Measurements from ENCODE around the gene FSIP1.
A peak's percentile ranks its signal among the peaks of the same experiment; 100 is the strongest.

FSIP1 gene

DNA sequence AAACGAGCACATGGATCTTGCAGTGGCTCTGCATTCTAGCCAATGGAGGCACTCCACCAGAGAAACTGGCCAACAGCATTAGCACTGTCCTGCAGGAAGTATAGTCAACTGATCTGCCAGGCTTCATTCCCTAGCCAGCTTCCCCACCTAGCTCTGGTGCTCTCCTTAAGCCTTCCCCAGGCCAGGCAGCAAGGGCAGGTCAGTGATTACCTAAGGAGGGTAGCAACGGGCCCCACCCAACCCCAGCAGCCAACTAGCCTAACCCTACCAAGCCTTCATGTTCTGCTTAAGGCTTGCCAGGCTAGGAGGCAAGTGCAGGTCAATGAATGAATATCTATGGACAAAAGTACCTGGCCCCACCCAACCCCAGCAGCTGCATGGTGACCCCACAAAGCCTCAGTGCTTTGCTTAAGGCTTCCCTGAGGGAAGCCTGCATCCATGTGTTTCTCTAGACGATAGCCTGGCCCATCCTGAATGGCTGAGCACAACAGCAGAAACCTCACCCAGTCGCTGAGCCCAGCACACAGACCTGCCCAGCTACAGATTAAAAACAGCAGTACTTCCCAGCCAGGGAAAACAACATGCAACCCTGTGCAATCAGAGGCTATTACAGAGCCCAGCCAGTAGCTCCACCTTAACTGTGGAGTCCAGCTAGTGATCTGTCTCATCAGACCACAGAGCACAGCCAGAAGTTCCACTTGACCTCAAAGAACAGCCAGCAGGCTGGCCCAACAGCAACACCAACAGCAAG lies 173.3 kb downstream of the FSIP1 start:
- DNase-seq: no peak

DNA sequence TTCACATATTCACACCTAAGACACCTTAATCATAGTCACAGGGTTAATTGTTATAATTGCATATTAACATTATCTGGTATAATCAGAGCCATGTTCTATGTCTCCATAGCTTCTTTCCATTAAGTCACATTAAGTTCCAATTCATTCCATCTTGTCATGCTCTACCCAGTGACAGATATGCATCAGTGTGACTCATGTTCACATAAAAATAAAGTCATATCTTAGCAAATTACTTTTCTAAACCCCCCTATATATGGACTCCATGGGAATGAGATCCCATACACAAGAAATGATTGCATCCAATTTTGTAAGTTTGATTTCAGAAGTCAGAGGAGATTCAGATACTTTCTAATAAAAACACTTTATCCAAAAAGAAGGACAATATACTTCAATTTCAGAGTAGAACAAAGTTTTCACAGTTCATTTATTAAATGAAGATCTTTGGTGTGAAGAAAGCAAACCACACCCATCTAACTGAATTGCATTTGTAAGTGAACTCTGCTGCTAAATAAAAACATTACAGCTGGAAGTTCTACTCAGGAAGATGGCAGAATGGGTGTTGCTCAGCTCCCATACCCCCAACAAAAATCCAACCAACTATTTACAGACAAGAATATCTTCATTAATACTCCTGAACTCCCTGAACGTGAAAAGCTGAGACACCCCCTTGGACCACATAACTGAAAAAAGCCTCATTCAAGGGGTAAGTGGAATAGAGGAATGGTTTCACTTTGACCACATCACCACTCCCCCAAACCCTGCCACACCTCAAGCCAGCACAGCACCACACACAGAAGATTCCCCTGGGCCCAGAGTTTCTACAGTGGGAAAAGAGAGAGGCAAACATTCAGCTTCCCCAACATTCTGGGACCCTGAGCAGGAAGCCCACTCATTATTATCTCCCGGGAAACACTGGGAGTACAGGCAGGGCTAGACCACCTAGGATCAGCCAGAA lies 174.2 kb downstream of the FSIP1 start:
- no peak for DNase-seq

DNA sequence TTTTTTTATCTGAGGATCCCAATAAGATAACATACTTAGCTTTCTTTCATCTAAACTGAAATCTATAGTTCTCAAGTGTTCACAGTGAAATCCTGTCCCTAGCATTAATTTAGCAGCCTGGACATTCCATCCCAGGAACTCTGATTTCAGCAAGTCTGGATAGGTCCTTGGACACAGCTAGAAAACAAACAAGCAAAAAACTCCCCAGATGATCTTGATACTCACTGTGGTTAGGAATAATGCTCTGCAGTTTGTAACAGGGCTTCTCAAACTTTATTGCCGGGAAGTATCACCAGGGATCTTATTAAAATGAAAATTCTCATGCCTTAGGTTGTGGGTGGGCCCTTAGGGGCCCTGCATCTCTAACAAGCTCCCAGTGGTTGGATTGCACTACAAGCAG lies 177.5 kb downstream of the FSIP1 start:
- DNase-seq: no peak

DNA sequence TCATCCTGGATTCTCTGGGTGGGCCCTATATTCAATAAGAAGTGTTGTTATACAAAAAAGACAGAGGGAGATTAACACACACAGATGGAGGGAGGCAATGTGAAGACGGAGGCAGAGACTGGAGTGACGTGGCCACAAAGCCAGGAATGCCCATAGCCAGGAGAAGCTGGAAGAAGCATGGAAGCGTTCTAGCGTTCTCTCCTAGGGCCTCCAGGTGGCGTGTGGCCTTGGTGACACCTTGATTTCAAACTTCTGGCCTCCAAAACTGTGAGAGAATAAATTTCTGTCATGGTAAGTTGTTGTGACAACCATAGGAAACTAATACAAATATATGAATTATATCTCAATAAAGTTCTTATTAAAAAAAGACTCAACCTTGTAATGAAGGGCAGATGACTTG lies 180.5 kb downstream of the FSIP1 start:
- no peak for DNase-seq

DNA sequence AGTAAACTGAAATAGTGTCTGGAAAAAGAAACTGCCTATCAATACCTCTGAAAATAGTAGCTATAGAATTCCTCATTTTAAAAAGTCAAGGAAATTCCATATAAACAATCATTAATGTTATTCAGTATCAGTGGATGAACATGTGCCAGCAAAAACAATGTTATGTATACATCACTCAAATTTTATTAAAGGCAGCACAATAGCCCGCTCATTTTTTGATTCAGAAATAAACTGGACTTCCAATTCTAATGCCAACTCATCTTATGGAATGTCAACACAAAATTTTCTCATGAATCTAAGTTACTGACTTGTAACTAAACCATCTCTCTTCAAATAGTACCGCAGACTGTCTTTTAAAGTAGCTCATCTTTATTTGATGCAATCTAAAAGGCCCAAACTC lies 182.8 kb downstream of the FSIP1 start:
- DNase-seq: no peak

DNA sequence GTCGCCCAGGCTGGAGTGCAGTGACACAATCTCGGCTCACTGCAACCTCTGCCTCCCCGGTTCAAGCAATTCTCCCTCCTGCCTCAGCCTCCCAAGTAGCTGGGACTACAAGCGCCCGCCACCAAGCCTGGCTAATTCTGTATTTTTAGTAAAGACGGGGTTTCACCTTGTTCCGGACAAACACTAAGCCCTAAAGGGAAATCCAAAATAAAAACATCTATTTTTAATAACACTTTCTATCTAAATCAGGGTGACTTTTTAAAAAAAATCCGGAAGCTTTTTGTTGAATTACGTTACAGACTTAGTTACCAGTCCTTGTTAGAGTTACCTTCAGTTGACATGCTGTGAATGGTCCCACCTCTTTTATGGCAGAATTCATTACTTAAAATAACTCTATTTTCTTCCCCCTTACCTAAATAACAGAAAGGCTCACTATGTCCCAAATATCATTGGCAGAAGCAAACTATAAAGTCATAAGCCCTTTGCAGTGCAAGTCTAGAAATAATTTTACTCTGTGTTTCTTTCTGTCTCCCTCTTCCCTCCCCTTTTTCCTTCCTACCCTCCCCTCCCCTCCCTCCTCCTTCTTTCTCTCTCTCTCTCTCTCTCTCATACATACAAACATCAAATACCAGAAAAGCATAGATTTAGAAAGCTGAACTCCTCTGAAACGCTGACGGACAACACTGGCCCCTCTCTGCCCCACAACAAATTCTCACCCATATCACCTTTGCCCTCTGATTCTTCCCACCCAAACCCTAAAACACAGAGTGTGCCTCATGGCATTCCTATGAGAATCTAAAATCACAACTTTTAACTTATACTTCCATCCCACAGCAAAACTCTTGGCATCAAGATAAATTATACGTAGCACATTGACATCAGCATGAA lies 183.4 kb downstream of the FSIP1 start:
- DNase-seq: no peak

DNA sequence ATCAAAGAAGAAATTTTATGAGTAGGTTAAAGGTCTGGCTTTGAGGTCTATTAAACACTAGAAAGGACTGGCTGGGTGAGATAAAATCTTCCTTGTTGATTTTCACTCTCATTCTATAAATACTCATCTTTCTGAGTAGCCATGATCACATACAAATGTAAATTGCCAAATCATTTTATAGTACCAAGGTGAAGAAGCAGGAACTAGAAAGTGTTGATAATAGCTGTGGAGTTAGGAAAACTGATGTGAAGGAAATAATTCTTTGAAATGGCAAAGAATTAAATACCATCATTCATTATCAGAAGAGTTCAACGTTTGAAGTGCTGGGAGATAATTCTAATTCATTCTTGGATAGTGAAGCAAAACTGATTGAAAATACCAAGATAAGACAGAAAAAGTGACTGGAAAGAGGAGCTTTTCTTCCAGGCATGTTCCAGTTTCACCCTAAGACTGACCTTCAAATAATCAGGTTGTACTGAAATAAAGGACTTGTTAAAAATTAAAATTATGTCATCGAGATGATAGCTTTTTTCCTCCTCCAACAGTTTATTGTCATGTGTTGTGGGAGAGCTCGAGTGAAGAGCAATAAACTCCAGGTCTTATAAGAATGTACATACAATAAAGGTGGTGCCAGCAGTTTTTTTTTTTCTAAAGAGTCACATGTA lies 184.3 kb downstream of the FSIP1 start:
- no peak for DNase-seq

DNA sequence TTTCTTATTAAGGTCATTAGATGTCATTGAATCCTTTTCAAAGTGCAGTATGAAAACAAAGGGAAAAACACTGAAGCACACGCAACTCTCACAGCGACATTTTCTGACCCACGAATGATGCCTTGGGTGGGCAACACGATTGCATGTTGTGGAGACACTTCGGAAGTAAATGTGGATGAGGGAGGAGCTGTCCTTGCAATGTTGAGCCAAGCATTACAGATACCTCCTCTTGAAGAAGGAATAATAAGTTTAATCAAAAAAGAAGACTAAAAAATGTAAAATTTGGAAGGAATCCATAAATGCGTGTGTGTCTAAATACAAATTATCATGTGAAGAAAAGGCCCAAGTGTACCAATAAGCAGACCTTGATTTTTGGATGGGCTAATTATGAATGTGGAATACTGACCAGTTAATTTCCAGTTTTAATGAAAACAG lies 184.9 kb downstream of the FSIP1 start:
- no peak for DNase-seq

DNA sequence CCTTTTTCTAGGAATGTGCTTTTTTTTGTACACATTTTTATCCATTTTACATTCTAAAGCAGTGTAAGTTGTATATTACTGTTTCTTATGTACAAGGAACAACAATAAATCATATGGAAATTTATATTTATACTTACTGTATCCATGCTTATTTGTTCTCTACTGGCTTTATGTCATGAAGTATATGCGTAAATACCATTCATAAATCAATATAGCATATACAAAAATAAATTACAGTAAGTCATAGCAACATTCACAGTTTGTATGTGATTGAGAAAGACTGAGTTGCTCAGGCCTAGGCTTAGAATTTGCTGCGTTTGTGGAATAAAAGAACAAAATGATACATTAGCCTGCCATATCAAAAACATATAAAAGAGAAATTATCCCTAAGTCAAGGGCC lies 185.3 kb downstream of the FSIP1 start:
- no peak for DNase-seq

DNA sequence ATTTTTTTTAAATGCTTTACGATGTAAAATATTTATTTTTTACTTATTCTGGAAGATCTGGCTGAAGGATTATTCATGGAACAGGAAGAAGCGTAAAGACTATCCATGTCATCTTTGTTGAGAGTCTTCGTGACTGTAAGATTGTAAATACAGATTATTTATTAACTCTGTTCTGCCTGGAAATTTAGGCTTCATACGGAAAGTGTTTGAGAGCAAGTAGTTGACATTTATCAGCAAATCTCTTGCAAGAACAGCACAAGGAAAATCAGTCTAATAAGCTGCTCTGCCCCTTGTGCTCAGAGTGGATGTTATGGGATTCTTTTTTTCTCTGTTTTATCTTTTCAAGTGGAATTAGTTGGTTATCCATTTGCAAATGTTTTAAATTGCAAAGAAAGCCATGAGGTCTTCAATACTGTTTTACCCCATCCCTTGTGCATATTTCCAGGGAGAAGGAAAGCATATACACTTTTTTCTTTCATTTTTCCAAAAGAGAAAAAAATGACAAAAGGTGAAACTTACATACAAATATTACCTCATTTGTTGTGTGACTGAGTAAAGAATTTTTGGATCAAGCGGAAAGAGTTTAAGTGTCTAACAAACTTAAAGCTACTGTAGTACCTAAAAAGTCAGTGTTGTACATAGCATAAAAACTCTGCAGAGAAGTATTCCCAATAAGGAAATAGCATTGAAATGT lies 186.1 kb downstream of the FSIP1 start:
- no peak for DNase-seq

DNA sequence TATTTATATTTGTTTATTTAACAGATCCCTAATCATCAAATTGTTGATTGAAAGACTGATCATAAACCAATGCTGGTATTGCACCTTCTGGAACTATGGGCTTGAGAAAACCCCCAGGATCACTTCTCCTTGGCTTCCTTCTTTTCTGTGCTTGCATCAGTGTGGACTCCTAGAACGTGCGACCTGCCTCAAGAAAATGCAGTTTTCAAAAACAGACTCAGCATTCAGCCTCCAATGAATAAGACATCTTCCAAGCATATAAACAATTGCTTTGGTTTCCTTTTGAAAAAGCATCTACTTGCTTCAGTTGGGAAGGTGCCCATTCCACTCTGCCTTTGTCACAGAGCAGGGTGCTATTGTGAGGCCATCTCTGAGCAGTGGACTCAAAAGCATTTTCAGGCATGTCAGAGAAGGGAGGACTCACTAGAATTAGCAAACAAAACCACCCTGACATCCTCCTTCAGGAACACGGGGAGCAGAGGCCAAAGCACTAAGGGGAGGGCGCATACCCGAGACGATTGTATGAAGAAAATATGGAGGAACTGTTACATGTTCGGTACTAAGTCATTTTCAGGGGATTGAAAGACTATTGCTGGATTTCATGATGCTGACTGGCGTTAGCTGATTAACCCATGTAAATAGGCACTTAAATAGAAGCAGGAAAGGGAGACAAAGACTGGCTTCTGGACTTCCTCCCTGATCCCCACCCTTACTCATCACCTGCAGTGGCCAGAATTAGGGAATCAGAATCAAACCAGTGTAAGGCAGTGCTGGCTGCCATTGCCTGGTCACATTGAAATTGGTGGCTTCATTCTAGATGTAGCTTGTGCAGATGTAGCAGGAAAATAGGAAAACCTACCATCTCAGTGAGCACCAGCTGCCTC lies 187.1 kb downstream of the FSIP1 start:
- DNase-seq: no peak

DNA sequence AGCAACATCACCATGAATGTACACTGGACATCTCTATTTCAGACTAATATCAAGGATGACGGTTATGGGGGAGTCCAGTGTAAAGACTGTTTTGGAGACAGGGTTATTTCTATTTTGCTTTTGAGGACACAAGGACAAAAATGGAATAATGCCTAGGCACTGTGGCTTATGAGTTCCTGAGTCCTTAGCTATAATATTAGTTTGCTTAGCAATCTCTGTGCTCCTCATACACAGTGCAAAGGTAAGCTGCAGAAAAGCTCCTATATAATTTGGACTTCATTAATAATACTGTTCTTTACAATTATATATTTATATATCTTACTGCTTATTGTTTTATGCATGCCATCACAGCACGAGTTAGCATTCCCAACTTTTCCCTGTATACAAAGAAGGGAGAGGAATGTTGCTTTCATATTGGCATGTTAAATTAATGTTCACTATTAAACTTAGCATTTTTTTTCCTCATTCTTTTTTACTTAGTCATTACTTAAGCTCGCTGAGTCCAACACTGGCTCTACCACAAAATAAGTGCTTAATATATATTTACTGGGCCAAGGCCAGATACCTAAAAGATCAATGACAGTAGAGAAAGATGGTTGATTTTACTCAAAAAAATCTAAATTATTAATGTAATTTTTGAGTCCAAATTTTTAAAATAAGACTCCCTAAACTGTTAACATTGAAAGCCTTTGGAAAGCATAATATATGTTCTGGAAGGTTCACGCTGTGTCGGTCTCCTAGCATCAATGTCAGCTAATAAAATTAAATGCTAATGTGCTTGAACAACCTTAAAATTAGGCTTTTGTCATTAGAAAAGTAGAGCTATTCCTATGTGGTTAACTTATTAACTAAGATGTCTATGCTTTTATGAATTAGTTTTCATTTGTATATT lies 187.9 kb downstream of the FSIP1 start:
- no peak for DNase-seq

DNA sequence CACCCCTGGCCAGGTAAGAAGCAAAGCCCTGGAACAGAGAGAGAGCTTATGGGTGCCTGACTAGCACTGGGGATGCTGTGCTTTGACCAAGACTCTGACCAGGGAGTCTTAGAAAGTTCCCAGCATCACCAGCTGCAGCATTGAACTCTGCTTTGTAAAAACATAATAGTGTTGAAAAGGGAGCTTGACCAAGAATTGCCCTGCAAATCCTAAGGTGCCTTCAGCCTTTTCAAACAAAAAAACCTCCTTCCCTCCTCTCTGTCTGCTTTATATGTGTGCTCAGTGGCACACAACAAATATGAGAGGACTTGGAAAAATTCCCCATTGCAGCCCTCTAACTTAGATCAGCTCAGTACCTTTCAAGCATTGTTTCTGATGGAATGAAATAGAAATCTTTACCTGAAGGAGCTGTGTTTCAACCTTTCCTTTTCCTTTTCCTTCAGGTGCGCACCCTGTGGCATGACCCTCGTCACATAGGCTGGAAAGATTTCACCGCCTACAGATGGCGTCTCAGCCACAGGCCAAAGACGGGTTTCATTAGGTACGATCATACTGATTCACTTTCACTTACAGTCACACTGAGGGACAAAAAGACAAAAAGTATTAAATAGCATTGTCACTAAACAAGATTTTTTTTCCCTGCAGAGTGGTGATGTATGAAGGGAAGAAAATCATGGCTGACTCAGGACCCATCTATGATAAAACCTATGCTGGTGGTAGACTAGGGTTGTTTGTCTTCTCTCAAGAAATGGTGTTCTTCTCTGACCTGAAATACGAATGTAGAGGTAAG lies 188.8 kb downstream of the FSIP1 start:
- DNase-seq: peak; percentile 13

DNA sequence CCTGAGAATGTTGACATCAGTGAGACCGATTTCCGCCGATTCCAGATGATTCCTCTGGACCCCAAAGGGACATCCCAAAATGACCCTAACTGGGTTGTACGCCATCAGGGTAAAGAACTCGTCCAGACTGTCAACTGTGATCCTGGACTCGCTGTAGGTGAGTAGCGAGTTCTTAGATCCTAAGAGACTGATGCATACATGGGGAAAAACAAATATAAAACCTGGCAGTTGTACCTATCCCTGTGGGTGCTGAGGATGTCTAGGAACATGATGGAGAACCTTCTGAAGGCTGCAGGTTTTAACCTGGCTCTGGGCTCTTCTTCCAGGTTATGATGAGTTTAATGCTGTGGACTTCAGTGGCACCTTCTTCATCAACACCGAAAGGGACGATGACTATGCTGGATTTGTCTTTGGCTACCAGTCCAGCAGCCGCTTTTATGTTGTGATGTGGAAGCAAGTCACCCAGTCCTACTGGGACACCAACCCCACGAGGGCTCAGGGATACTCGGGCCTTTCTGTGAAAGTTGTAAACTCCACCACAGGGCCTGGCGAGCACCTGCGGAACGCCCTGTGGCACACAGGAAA lies 189.5 kb downstream of the FSIP1 start:
- no peak for DNase-seq

DNA sequence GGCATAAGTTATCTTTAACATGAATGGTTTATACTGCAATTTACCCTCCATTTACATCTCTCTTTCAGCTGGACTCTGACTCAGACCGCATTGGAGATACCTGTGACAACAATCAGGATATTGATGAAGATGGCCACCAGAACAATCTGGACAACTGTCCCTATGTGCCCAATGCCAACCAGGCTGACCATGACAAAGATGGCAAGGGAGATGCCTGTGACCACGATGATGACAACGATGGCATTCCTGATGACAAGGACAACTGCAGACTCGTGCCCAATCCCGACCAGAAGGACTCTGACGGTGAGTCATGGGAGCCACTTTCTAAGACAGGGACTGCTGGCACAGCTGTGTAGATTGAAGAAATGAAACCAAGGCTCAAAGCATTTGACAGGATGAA lies 190.1 kb downstream of the FSIP1 start:
- no peak for DNase-seq

DNA sequence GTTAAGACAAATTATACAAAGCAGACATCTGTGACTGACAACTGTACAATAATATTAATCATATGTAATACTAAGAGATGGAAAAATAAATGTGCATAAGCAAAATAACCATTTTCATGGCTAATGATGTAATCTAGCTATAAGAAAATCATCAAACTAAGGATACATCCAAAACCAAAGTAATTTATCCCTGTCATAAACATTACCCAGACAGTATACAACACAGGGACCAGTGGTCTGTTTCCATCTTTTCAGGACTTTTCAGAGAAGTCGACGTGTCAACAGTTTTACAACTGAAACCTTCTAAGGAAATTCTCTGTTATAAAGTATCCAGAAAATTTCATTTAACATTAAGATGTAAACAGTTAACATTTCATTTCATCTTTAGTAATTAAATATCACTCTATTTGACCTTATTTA lies 190.7 kb downstream of the FSIP1 start:
- no peak for DNase-seq

DNA sequence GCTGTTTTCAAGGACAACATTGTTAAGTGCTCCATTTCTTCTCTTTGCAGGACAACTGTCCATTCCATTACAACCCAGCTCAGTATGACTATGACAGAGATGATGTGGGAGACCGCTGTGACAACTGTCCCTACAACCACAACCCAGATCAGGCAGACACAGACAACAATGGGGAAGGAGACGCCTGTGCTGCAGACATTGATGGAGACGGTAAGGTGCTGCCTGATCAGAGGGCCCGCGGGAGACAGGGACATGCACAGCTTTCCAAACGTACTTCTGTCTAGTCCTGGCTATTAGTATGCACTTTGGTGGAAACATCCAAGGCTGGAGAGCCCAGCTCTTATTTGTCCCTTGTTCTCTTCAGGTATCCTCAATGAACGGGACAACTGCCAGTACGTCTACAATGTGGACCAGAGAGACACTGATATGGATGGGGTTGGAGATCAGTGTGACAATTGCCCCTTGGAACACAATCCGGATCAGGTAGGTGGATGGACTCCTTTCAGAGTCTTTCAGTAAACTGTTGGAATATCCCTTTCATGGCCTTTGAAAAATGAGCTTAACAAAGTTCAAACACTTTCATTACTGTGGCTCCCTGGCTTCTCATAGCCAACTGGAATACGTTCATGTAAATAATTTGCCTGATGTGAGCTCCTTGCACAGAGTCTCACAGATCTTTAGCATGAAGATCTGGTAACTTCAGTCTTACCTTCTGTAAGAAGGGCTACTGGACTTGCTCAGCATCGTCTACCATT lies 191.3 kb downstream of the FSIP1 start:
- DNase-seq: no peak

Data from activated CD4-positive, alpha-beta T cell treated with anti-CD3 and anti-CD28 coated beads, Interleukin-2, amount 50 U/mL, for 1 hour (primary cell).